H1 (cell line): ENCODE measurements around the gene ADAMTS13. TPM values are rescaled to one million over a fixed set of nuclear protein-coding genes. Genes with fewer than 3 reads are reported as not detected.

Experiments used
- CTCF ChIA-PET: fragments of 300-600 bp; sonication (Branson Sonifier 250); formaldehyde crosslinking; loops from one replicate; lab custom pipeline; 2021; ENCODE audit not compliant: partially characterized antibody; lab: Charles Lee
- POLR2A ChIA-PET: fragments of 300-600 bp; sonication (Branson Sonifier 250); formaldehyde crosslinking; loops from one replicate; lab custom pipeline; 2021; ENCODE audit warnings: inconsistent platforms; ENCODE audit not compliant: partially characterized antibody; lab: Charles Lee
- DNase-seq, 2 experiments: peaks; one replicate each; pipeline versions ENCODE4 v3.0.0 to v3.0.0-alpha.2; 2010 to 2022; ENCODE audit warnings: low spot score in 2 of 2, low read depth in 1 of 2, mixed read lengths in 1 of 2
- FAIRE-seq: peaks from 2 replicates; lab custom pipeline; 2011; peaks lifted over from hg19 to GRCh38; lab: Jason Lieb, UNC
- H2AFZ ChIP-seq: 2 replicates; pipeline ENCODE4 v1.8.1; 2012; ENCODE audit warnings: low read length, inconsistent platforms
- H2AK5ac ChIP-seq: 2 replicates; pipeline ENCODE4 v1.6.1; 2013; ENCODE audit warnings: low read depth, low read length
- H2BK120ac ChIP-seq: replicated peaks from 2 replicates; pipeline ENCODE3; 2013; ENCODE audit warnings: low read depth, low read length, inconsistent platforms
- H2BK12ac ChIP-seq: 2 replicates; pipeline ENCODE4 v1.6.1; 2013; ENCODE audit warnings: low read depth, low read length
- H2BK15ac ChIP-seq: 2 replicates; pipeline ENCODE4 v1.6.1; 2013; ENCODE audit warnings: low read length
- H2BK20ac ChIP-seq: 2 replicates; pipeline ENCODE4 v1.6.1; 2013; ENCODE audit warnings: low read length
- H2BK5ac ChIP-seq: 2 replicates; pipeline ENCODE4 v1.6.1; 2013; ENCODE audit warnings: low read depth, low read length
- H3K14ac ChIP-seq: 2 replicates; pipeline ENCODE4 v1.6.1; 2013; ENCODE audit warnings: inconsistent platforms; ENCODE audit not compliant: insufficient read length
- H3K18ac ChIP-seq: 2 replicates; pipeline ENCODE4 v1.6.1; 2013; ENCODE audit warnings: low read length; ENCODE audit errors: extremely low read depth
- H3K23ac ChIP-seq: 2 replicates; pipeline ENCODE4 v1.6.1; 2013; ENCODE audit warnings: inconsistent platforms; ENCODE audit not compliant: insufficient read length
- H3K23me2 ChIP-seq: 2 replicates; pipeline ENCODE4 v1.6.1; 2013; ENCODE audit warnings: low read depth, low read length
- H3K27ac ChIP-seq: 2 replicates; pipeline ENCODE4 v1.6.1; 2011; ENCODE audit warnings: low read depth, low read length, inconsistent platforms
- H3K27me3 ChIP-seq, 4 experiments: replicated peaks in 1 of 4; 1 replicate in 1 of 4; 2 replicates in 3 of 4; pipeline versions ENCODE4 v1.6.1 to v1.8.1; 2011 to 2013; ENCODE audit warnings: low read length in 3 of 4, mild to moderate bottlenecking in 3 of 4, inconsistent platforms in 2 of 4, mixed read lengths in 2 of 4, moderate library complexity in 1 of 4; ENCODE audit not compliant: control insufficient read depth in 3 of 4, insufficient read depth in 3 of 4; ENCODE audit errors: extremely low read depth in 1 of 4
- H3K36me3 ChIP-seq, 4 experiments: 2 replicates each; pipeline versions ENCODE4 v1.6.1 to v1.8.1; 2011 to 2013; ENCODE audit warnings: mild to moderate bottlenecking in 4 of 4, low read length in 3 of 4, moderate library complexity in 2 of 4, control low read depth in 1 of 4, inconsistent platforms in 1 of 4; ENCODE audit not compliant: insufficient read depth in 4 of 4, control insufficient read depth in 2 of 4
- H3K4ac ChIP-seq: replicated peaks from 2 replicates; pipeline ENCODE3; 2013; ENCODE audit warnings: low read length, low read depth, mixed read lengths, inconsistent platforms; ENCODE audit not compliant: insufficient read length
- H3K4me1 ChIP-seq, 4 experiments: replicated peaks in 1 of 4; 1 replicate in 1 of 4; 2 replicates in 3 of 4; pipeline versions ENCODE4 v1.6.1 to v1.8.1; 2011 to 2013; ENCODE audit warnings: low read length in 3 of 4, inconsistent platforms in 2 of 4, mixed read lengths in 1 of 4; ENCODE audit not compliant: insufficient read depth in 4 of 4, control insufficient read depth in 3 of 4
- H3K4me2 ChIP-seq, 2 experiments: 2 replicates each; pipeline versions ENCODE4 v1.6.1 to v1.8.1; 2011 to 2013; ENCODE audit warnings: low read depth in 2 of 2, low read length in 2 of 2, control low read depth in 1 of 2, inconsistent platforms in 1 of 2, mild to moderate bottlenecking in 1 of 2; ENCODE audit not compliant: insufficient read depth in 1 of 2
- H3K4me3 ChIP-seq, 4 experiments: fragments of 200-600, 300-600 bp in 1 of 4; sonication (generic), shearing (Covaris generic), sonication (Bioruptor Twin) in 1 of 4; 2 replicates each; pipeline versions ENCODE4 v1.5.1 to v1.8.1; 2011 to 2016; ENCODE audit warnings: low read length in 4 of 4, low read depth in 3 of 4, control low read depth in 2 of 4, inconsistent platforms in 2 of 4, mild to moderate bottlenecking in 2 of 4, mixed read lengths in 1 of 4, moderate library complexity in 1 of 4; ENCODE audit not compliant: insufficient read depth in 2 of 4; ENCODE audit errors: extremely low read depth in 1 of 4
- H3K56ac ChIP-seq: replicated peaks from 2 replicates; pipeline ENCODE3; 2013; ENCODE audit warnings: low read depth, mild to moderate bottlenecking, mixed read lengths, low read length, inconsistent platforms; ENCODE audit not compliant: insufficient read length
- H3K79me1 ChIP-seq: 2 replicates; pipeline ENCODE4 v1.6.1; 2013; ENCODE audit warnings: low read depth, low read length, control low read depth
- H3K79me2 ChIP-seq, 2 experiments: 2 replicates each; pipeline versions ENCODE4 v1.6.1 to v1.8.1; 2012 to 2013; ENCODE audit warnings: low read length in 2 of 2, mild to moderate bottlenecking in 2 of 2, inconsistent platforms in 1 of 2; ENCODE audit not compliant: insufficient read depth in 2 of 2, control insufficient read depth in 1 of 2
- H3K9ac ChIP-seq, 4 experiments: replicated peaks in 1 of 4; 1 replicate in 1 of 4; 2 replicates in 3 of 4; pipeline versions ENCODE4 v1.6.1 to v1.8.1; 2011 to 2013; ENCODE audit warnings: low read depth in 3 of 4, low read length in 3 of 4, control low read depth in 2 of 4, mild to moderate bottlenecking in 2 of 4, moderate library complexity in 2 of 4, inconsistent platforms in 1 of 4; ENCODE audit errors: extremely low read depth in 1 of 4
- H3K9me3 ChIP-seq, 2 experiments: 2 replicates each; pipeline versions ENCODE4 v1.6.1 to v1.8.1; 2012 to 2013; ENCODE audit warnings: mild to moderate bottlenecking in 2 of 2, moderate library complexity in 2 of 2, control low read depth in 1 of 2, inconsistent platforms in 1 of 2, low read depth in 1 of 2, low read length in 1 of 2, mixed read lengths in 1 of 2; ENCODE audit not compliant: insufficient read depth in 2 of 2
- H4K20me1 ChIP-seq, 2 experiments: replicated peaks in 1 of 2; 2 replicates each; pipeline versions ENCODE3 to v1.8.1; 2011 to 2013; ENCODE audit warnings: inconsistent platforms in 2 of 2, low read length in 2 of 2, mild to moderate bottlenecking in 1 of 2; ENCODE audit not compliant: insufficient read depth in 2 of 2, control insufficient read depth in 1 of 2
- H4K5ac ChIP-seq: 2 replicates; pipeline ENCODE4 v1.6.1; 2013; ENCODE audit warnings: low read length, low read depth, mixed read lengths, inconsistent platforms; ENCODE audit not compliant: insufficient read length
- H4K8ac ChIP-seq: 2 replicates; pipeline ENCODE4 v1.8.0; 2013; ENCODE audit warnings: mild to moderate bottlenecking, moderate library complexity, low read length, inconsistent platforms; ENCODE audit not compliant: insufficient read depth; ENCODE audit errors: extremely low read depth
- H4K91ac ChIP-seq: replicated peaks from 2 replicates; pipeline ENCODE3; 2013; ENCODE audit warnings: low read length, mixed read lengths, inconsistent platforms; ENCODE audit not compliant: insufficient read length
- CREB1 ChIP-seq: IDR thresholded peaks from 2 replicates; pipeline ENCODE4 v1.6.1; 2012; ENCODE audit warnings: inconsistent platforms
- HDAC6 ChIP-seq: IDR thresholded peaks from one replicate; pipeline ENCODE4 v1.7.1; 2012; ENCODE audit warnings: low read depth, mild to moderate bottlenecking, inconsistent platforms, low read length, moderate library complexity
- POLR2AphosphoS5 ChIP-seq: IDR thresholded peaks from 2 replicates; pipeline ENCODE4 v1.6.1; 2011; ENCODE audit warnings: low read depth, low read length
- RXRA ChIP-seq: IDR thresholded peaks from 2 replicates; pipeline ENCODE4 v1.6.1; 2011; ENCODE audit warnings: low read depth, mild to moderate bottlenecking, low read length, moderate library complexity; ENCODE audit not compliant: insufficient read depth
- SIX5 ChIP-seq: IDR thresholded peaks from 2 replicates; pipeline ENCODE4 v1.6.1; 2011; ENCODE audit warnings: mild to moderate bottlenecking, low read depth, low read length
- WGBS, 2 experiments: shearing (Covaris generic) in 1 of 2; methylation state at CpG; one replicate each; pipeline versions ENCODE4 v1.1.6 to v1.1.7; 2013 to 2015; ENCODE audit warnings: low lambda C conversion rate in 2 of 2, mixed read lengths in 2 of 2, inconsistent platforms in 1 of 2, low coverage in 1 of 2, missing lambda C conversion rate in 1 of 2; ENCODE audit not compliant: insufficient replicate concordance in 2 of 2, insufficient coverage in 1 of 2, insufficient read length in 1 of 2; ENCODE audit errors: extremely low coverage in 1 of 2, missing lambda C conversion rate in 1 of 2; 5-methylcytosine and 5-hydroxymethylcytosine counted together
- polyA plus RNA-seq, 7 experiments: library from polyadenylated mRNA; depleted of rRNA in 3 of 7; stranded (reverse) in 5 of 7; unstranded in 2 of 7; fragments of >200 nt in 5 of 7; fragments of 200-250 nt in 2 of 7; gene quantifications; 1 replicate in 5 of 7; 2 replicates in 1 of 7; 4 replicates in 1 of 7; pipeline versions ENCODE4 v1.2.1 to v1.2.3, GENCODE V29; 2011 to 2013; ENCODE audit warnings: missing spikeins in 2 of 7, mixed read lengths in 2 of 7
- total RNA-seq: library from RNA; stranded (reverse); fragmentation: NEBNext Ultra II Directional; extraction: Animal tissue kit (Norgen Biotek cat#: 25700); gene quantifications from 2 replicates; pipeline ENCODE4 v1.2.1, GENCODE V29; 2021

The ADAMTS13 gene
- total and polyA plus RNA-seq, 2 of the 8 experiments (the other 6 are each of a cell fraction or from before 2014, with no cell fraction given) = 4.4 to 5.8 TPM

DNA sequence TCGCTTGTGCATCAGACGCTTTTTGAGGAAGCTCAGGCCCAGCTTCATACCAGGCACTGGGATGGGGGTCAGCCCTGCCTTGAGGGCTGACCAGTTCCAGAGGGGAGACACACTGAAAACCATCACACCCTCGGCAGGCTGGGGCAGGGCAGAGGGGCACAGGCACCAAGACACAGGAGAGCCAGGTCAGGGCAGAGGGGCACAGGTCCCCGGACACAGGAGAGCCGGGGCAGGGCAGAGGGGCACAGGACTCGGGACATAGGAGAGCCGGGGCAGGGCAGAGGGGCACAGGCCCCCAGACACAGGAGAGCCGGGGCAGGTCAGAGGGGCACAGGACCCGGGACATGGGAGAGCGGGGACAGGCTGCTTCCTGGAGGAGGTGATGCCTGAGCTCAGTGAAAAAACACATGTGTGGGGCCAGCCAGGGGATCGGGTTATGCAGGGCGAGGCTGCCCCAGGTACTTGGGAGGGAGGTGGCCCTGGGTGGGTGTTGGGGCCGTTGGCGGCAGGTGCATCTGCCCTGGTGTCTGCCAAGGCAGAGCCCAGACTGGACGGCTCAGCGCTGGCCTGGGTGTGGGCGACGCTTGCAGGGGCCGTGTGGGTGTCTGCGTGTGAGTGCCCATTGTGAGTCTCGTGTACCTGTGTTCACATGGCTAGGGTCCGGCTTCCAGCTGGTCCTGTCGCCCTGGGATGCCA, 71.8 kb downstream of the ADAMTS13 start:
- Histone ChIP-seq H4K5ac (no peak overlapping the region), H3K4me1 (no peaks in the 10 kb centered on the region; a peak in 1 of 7 replicates), H4K20me1 (peaks cover 0 to 12% of the 10 kb centered on the region in 2 experiments), H3K23me2 (peaks cover 9% of the 10 kb centered on the region), H3K23ac (no peak overlapping the region), H4K91ac (no peak overlapping the region), H3K27me3 (peaks cover 0 to 2% (median 0%) of the 10 kb centered on the region in 4 experiments; a peak in 1 of 7 replicates), H2BK20ac (no peak overlapping the region), H2BK15ac (no peak overlapping the region), H3K9me3 (peaks cover 0 to 2% of the 10 kb centered on the region in 2 experiments; a peak in 1 of 4 replicates), H2BK12ac (no peak overlapping the region), H4K8ac (peak overlapping the region; percentile 41), H3K79me1 (peaks cover 2% of the 10 kb centered on the region; the same call in 1 of the 2 replicates), H3K4me3 (no peak overlapping the region), H2BK120ac (no peak overlapping the region), H3K56ac (no peak overlapping the region), H2BK5ac (no peak overlapping the region), H2AFZ (no peak overlapping the region), H3K4ac (no peak overlapping the region), H3K36me3 (peaks cover 0 to 3% (median 0%) of the 10 kb centered on the region in 4 experiments; a peak in 1 of 8 replicates), H3K9ac (no peak overlapping the region), H3K14ac (no peak overlapping the region), H3K27ac (no peak overlapping the region), H3K4me2 (no peak overlapping the region), H2AK5ac (no peak overlapping the region), H3K18ac (no peak overlapping the region), H3K79me2 (no peaks in the 10 kb centered on the region; a peak in 1 of 4 replicates)
- ChIA-PET CTCF (interaction anchor here (0.9 to 2.7 kb wide), 9 partner anchors 11 to 220 kb away, joined by 3 to 13 read pairs (median 3); no protein-coding TSS in a partner anchor), POLR2A (interaction anchor here (1.7 kb wide), 1 partner anchor 15 kb away, joined by 4 read pairs; the partner anchor contains the start of gene SLC2A6)
- 88% methylated on average over 22 of the region's 23 CpGs; no CpG with 5 or more reads in 1 of the 2 experiments for WGBS, 2 experiments
- FAIRE-seq = no peak
- no peak for TF ChIP-seq RXRA
- no peak for TF ChIP-seq SIX5
- no peak for TF ChIP-seq CREB1
- TF ChIP-seq HDAC6 = no peak
- no peak for TF ChIP-seq POLR2AphosphoS5
- no peak for DNase-seq
